ENCODE results near the gene MYL1.

MYL1 gene

DNA sequence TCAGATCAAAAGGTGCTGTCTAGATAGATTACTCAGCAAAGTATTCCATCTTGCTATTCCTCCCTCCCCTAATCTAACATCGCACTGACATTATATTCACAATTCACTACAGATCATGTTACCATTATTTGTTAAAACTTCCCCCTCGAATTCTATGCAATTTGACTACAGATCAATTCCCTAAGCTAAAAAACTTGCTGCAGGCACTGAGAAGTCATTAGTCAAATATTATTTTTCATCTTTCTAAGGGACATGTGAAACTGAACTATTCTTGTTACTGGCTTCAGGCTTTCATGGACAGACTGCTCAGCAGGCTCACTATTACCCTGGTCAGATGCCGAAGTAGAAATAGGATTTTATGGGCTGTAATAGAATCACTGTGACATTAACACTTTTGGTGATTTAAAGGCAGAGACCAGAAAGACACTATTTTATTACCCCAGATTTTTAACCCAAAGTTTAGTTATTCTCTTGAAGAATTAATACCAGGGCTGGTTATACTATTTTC lies 15.1 kb downstream of the MYL1 start:
- Mint-ChIP-seq H3K36me3 (no peaks in the 10 kb centered on the region), H3K27me3 (no peaks in the 10 kb centered on the region), H3K4me3 (no peak overlapping the region), H3K4me1 (no peaks in the 10 kb centered on the region), H3K27ac (no peak overlapping the region), H3K9me3 (no peaks in the 10 kb centered on the region)
- DNase-seq, result no peak
- CTCF ChIA-PET, result no interaction called here

DNA sequence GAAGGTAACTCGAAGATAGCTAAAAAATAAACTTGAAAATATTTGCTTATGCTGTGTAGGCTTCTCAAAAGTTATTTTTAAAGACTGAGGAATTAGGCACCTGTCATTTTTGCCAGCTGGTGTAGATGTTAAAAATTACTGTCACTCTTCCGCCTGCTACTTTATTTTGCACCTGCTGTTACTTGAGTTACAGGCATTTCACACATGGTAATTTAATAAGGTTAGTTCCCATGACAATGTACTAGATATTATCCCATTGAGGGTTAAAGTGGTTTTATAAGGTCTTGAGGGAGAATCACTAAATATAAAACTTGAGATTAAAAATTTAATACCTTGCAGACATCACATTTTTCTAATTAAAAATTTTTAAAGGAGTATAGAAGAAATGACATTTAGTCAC lies 26.6 kb downstream of the MYL1 start:
- Mint-ChIP-seq H3K36me3 (no peaks in the 10 kb centered on the region), H3K27me3 (no peaks in the 10 kb centered on the region), H3K9me3 (peaks cover 4% of the 10 kb centered on the region), H3K27ac (no peak overlapping the region), H3K4me3 (no peak overlapping the region), H3K4me1 (no peaks in the 10 kb centered on the region)
- DNase-seq, result no peak
- CTCF ChIA-PET, result no interaction called here

DNA sequence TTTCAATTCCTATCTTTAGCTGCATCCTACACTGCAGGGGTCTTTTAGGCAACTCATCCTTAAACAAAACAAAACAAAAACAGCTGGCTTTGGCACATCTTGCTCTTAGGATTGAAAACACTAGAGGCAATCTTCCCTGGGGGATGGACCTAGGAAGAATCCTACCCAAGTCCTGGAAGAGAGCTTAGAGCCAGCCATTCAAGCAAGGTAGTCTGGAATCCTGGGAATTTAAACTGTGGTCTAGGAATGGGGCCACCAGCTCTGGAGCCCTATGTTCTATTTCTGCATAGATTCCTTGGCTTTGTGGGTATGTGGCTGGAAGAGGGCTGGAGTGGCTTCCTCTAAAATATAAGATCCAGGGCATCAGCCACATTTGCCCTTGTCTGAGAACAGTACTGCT lies 27.7 kb downstream of the MYL1 start:
- CTCF ChIA-PET, result no interaction called here
- H3K36me3 Mint-ChIP-seq, result no peaks in the 10 kb centered on the region
- H3K4me1 Mint-ChIP-seq, result no peaks in the 10 kb centered on the region
- DNase-seq, result no peak
- peaks cover 5% of the 10 kb centered on the region for H3K9me3 Mint-ChIP-seq
- no peak overlapping the region for H3K27ac Mint-ChIP-seq
- no peak overlapping the region for H3K4me3 Mint-ChIP-seq
- H3K27me3 Mint-ChIP-seq, result no peaks in the 10 kb centered on the region

DNA sequence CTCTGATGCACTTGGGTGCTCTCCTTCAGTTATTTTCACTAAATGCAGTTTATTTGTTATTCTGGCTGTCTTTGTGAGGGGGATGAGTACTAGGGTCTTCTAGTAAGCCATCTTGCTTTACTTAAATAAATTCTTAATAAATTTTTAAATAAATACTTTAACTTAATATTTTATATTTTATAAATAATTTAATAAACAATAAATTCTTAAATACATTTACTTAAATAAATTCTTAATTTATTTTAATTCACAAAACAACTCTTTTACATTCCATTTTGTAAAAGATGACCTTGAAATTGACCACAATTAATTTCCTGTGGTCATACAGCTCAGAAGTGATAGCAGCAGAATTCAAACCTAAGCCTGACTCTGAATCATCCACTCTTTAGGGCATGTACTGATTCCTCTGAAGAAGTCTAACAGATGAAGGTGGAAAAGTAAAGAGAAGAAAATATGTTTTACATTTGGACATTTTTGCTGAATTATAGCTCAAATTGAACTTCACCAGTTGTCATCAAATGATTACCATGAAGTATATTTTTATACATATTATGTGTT lies 28.8 kb downstream of the MYL1 start:
- CTCF ChIA-PET, result no interaction called here
- Mint-ChIP-seq H3K4me1 (no peaks in the 10 kb centered on the region), H3K4me3 (no peak overlapping the region), H3K36me3 (no peaks in the 10 kb centered on the region), H3K27ac (no peak overlapping the region), H3K9me3 (peaks cover 5% of the 10 kb centered on the region), H3K27me3 (no peaks in the 10 kb centered on the region)
- no peak for DNase-seq

DNA sequence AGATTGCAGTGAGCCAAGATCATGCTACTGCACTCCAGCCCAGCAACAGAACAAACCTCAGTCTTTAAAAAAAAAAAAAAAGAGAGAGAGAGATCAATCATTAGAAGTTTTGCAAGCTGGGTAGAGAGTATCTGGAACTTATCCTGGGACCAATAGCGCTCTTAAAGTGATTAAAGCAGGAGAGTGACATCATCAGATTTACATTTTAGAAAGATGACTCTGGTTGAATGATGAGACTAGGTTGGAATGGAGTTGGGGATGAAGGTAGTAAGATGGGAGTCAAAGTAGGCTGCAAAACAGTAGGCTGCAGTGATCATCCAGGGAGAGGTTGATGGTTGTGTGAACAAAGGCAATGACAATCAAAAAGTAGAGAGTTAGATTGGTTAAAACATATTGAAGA lies 37.8 kb downstream of the MYL1 start:
- Mint-ChIP-seq H3K9me3 (peaks cover 2% of the 10 kb centered on the region), H3K4me1 (no peaks in the 10 kb centered on the region), H3K36me3 (no peaks in the 10 kb centered on the region), H3K4me3 (no peak overlapping the region), H3K27ac (no peak overlapping the region), H3K27me3 (no peaks in the 10 kb centered on the region)
- CTCF ChIA-PET, result no interaction called here
- no peak for DNase-seq

GRCh38 chr2:210271300-210271699 lies 43.7 kb downstream of the MYL1 start:
- Mint-ChIP-seq H3K4me3 (no peak overlapping the region), H3K27me3 (no peaks in the 10 kb centered on the region), H3K4me1 (no peaks in the 10 kb centered on the region), H3K36me3 (no peaks in the 10 kb centered on the region), H3K27ac (no peak overlapping the region), H3K9me3 (no peaks in the 10 kb centered on the region)
- CTCF ChIA-PET, result no interaction called here
- no peak for DNase-seq

- no peaks in the 10 kb centered on the region for H3K4me1 Mint-ChIP-seq
- H3K36me3 Mint-ChIP-seq, result no peaks in the 10 kb centered on the region
- no peak overlapping the region for H3K4me3 Mint-ChIP-seq
- CTCF ChIA-PET, result no interaction called here
- no peak overlapping the region for H3K27ac Mint-ChIP-seq
- DNase-seq, result no peak
- H3K27me3 Mint-ChIP-seq, result no peaks in the 10 kb centered on the region
- H3K9me3 Mint-ChIP-seq, result no peaks in the 10 kb centered on the region
Measured at GRCh38 chr2:210269148-210269547, 45.8 kb downstream of the MYL1 start.

GRCh38 chr2:210268281-210268680 lies 46.7 kb downstream of the MYL1 start:
- no peak overlapping the region for H3K27ac Mint-ChIP-seq
- CTCF ChIA-PET, result no interaction called here
- H3K4me1 Mint-ChIP-seq, result no peaks in the 10 kb centered on the region
- no peaks in the 10 kb centered on the region for H3K36me3 Mint-ChIP-seq
- DNase-seq, result no peak
- H3K4me3 Mint-ChIP-seq, result no peak overlapping the region
- H3K27me3 Mint-ChIP-seq, result no peaks in the 10 kb centered on the region
- H3K9me3 Mint-ChIP-seq, result no peaks in the 10 kb centered on the region

DNA sequence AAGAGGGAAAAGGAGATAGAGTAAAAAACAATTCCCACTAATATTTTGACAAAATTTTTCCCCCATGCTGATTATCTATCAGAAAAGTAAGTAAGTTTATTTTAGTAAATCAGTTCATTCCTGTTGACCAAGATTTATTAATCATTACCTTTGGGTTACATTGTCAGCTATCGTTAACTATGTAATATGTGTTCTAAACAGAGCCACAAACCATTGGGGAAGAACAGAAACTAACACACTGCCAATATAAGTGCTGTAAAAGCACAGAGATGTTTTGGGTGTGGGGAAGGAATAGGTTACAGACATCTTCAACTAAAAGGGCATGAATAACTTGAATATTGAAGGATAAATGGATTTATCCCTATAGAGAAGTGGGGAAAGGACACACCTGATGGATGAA lies 47.3 kb downstream of the MYL1 start:
- no peaks in the 10 kb centered on the region for H3K27me3 Mint-ChIP-seq
- H3K9me3 Mint-ChIP-seq, result no peaks in the 10 kb centered on the region
- CTCF ChIA-PET, result no interaction called here
- H3K4me3 Mint-ChIP-seq, result no peak overlapping the region
- H3K4me1 Mint-ChIP-seq, result no peaks in the 10 kb centered on the region
- DNase-seq, result no peak
- no peaks in the 10 kb centered on the region for H3K36me3 Mint-ChIP-seq
- no peak overlapping the region for H3K27ac Mint-ChIP-seq

- Mint-ChIP-seq H3K27me3 (no peaks in the 10 kb centered on the region), H3K4me3 (no peak overlapping the region), H3K9me3 (no peaks in the 10 kb centered on the region), H3K36me3 (no peaks in the 10 kb centered on the region), H3K4me1 (no peaks in the 10 kb centered on the region), H3K27ac (no peak overlapping the region)
- CTCF ChIA-PET, result no interaction called here
- DNase-seq, result no peak
Measured at GRCh38 chr2:210264282-210264681, 50.7 kb downstream of the MYL1 start.

GRCh38 chr2:210263841-210264240 lies 51.1 kb downstream of the MYL1 start:
- H3K27me3 Mint-ChIP-seq, result no peaks in the 10 kb centered on the region
- no peaks in the 10 kb centered on the region for H3K36me3 Mint-ChIP-seq
- no peak for DNase-seq
- no peak overlapping the region for H3K4me3 Mint-ChIP-seq
- H3K4me1 Mint-ChIP-seq, result no peaks in the 10 kb centered on the region
- H3K27ac Mint-ChIP-seq, result no peak overlapping the region
- CTCF ChIA-PET, result no interaction called here
- no peaks in the 10 kb centered on the region for H3K9me3 Mint-ChIP-seq

DNA sequence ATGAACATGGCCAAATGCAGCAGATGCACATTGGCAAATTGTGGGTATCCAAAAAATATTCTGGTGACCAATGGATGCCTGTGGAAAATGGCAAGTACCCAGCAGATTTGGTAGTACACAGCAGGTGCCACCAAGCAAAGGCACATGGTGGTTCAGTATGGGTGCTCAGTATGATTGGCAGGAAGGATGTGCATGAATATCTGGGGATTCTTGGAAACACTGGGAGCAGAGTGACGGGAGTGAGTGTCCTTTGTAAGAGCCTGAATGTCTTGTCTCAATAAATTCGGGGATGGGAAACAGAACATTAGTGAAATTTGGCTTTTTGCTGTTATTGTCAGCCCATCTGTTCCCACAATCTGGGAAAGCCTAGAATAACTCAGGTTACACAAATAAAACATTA lies 52.9 kb downstream of the MYL1 start:
- H3K27ac Mint-ChIP-seq, result peak overlapping the region; percentile 55
- DNase-seq, result no peak
- H3K27me3 Mint-ChIP-seq, result no peaks in the 10 kb centered on the region
- H3K36me3 Mint-ChIP-seq, result no peaks in the 10 kb centered on the region
- no peak overlapping the region for H3K4me3 Mint-ChIP-seq
- no peaks in the 10 kb centered on the region for H3K4me1 Mint-ChIP-seq
- H3K9me3 Mint-ChIP-seq, result no peaks in the 10 kb centered on the region
- CTCF ChIA-PET, result no interaction called here

DNA sequence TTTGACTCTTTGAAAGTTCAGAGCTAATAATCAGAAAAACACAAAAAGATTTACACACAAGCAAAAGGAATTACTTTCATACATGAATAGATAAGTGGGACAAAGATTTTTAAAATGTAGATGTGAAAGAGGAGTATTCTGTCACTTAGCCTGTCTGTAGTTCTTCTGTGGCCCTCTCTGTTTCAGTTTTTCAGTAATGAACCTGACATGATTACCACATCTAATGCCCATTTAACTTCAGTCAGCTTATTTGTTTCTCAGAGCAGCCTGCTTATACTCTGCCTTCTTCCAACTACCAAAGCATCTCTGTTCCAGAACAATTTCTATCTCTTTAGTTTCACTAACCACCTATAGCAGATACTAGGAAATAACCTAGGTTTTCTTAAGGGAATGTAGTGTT lies 55.3 kb downstream of the MYL1 start:
- CTCF ChIA-PET, result no interaction called here
- no peaks in the 10 kb centered on the region for H3K9me3 Mint-ChIP-seq
- no peak for DNase-seq
- no peaks in the 10 kb centered on the region for H3K36me3 Mint-ChIP-seq
- H3K4me3 Mint-ChIP-seq, result no peak overlapping the region
- H3K4me1 Mint-ChIP-seq, result no peaks in the 10 kb centered on the region
- H3K27ac Mint-ChIP-seq, result no peak overlapping the region
- no peaks in the 10 kb centered on the region for H3K27me3 Mint-ChIP-seq

DNA sequence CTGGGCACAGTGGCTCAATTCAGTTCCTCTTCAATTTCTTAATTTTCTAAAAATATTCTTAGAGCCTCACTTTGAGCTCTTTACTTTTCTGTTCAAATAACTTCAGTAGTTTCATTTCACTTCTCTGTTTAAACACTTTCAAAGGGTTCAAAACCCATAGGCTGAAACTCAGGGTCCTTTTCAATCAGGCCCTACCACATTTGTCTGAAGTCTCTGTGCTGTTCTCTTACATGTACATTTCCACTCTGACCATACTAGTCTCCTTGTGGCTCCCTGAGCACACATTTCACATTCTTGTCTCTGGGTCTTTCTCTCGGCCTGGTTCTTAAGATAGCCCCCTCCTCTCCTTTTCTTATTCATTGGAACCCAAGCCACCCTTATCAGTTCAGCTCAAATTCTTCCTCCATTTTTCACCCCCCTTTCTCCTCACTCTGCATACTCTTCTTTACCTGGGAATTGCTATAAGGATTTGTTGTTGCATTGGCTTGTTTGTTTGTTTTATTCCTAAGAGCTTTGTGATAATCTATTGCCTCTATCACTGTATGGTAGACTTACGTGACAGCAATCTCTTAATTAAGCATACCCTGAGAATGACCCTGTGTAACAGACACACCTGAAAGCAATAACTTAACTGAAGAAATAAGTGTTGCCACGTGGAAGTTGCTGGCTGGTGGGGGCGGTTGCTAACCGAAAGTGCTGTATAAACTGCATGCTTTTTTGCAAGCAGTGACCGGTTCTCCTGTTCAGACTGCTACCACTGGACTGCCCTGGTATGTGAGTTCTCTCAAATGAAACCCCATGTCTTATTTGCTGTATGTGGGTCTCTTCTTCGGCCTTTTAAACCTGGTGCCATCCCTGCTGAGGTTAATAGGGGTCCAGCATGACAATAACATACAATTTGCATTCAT lies 62.0 kb downstream of the MYL1 start:
- CTCF ChIA-PET, result no interaction called here
- Mint-ChIP-seq H3K27me3 (no peaks in the 10 kb centered on the region), H3K4me3 (no peak overlapping the region), H3K4me1 (no peaks in the 10 kb centered on the region), H3K27ac (no peak overlapping the region), H3K36me3 (no peaks in the 10 kb centered on the region), H3K9me3 (no peaks in the 10 kb centered on the region)
- DNase-seq, result no peak

- no peaks in the 10 kb centered on the region for H3K9me3 Mint-ChIP-seq
- H3K4me3 Mint-ChIP-seq, result no peak overlapping the region
- no peaks in the 10 kb centered on the region for H3K4me1 Mint-ChIP-seq
- no peak for DNase-seq
- no peak overlapping the region for H3K27ac Mint-ChIP-seq
- H3K36me3 Mint-ChIP-seq, result no peaks in the 10 kb centered on the region
- CTCF ChIA-PET, result no interaction called here
- H3K27me3 Mint-ChIP-seq, result no peaks in the 10 kb centered on the region
Measured at GRCh38 chr2:210250622-210251021, 64.4 kb downstream of the MYL1 start.
